OCI-LY7 (cell line): Measurements from ENCODE around the gene YBX1.
"Not testable (repeated sequence)": the region's sequence is repeated elsewhere in the genome, so short reads cannot be mapped to it uniquely, and the experiment has no call there.

ENCODE experiments used
- CTCF ChIP-seq: fragments of 200-600 bp; sonication (generic); conservative IDR thresholded peaks from 2 replicates; pipeline ENCODE4 v1.5.1; 2014; ENCODE audit warnings: mild to moderate bottlenecking, antibody characterized with exemption, low read length, moderate library complexity, mixed read lengths
- EZH2phosphoT487 ChIP-seq: fragments of 200-600 bp; sonication (generic); IDR thresholded peaks from 2 replicates; pipeline ENCODE4 v1.6.1; 2018; ENCODE audit warnings: low read depth, borderline replicate concordance, mild to moderate bottlenecking, mixed run types, antibody characterized with exemption, low read length, moderate library complexity, mixed read lengths

GRCh38 chr1:42722403-42722802 lies 40.2 kb downstream of the YBX1 start:
- not testable (repeated sequence) for TF ChIP-seq CTCF, EZH2phosphoT487
